ENCODE results near the gene MICAL3. TPM values are rescaled to one million over a fixed set of nuclear protein-coding genes. Genes with fewer than 3 reads are reported as not detected.

MICAL3 gene
- total and polyA plus RNA-seq, 9 of the 15 experiments (the other 6 are each of a cell fraction or from before 2014, with no cell fraction given): 0.53 to 32.1 (median 12.3) TPM

DNA sequence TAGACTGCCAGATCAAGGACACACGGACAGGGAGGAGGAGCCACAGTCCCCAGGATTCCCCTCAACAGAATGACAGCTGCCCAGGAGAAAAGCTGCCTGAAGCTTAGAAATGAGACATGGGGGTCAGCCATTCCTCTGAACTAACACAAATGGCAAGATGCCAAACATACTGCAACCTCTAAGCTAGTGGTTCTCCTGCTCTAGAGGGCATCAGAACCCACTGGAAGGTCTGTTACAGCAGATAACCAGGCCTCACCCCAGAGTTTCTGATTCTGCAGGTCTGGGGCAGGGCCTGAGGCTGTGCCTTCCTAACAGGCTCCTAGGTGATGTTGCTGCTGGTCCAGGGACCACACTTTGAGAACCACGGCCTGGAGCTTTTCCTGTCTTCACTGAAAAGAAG is 221.5 kb downstream of the MICAL3 start (continued):
- TF ChIP-seq TCF15 (CRISPR knock-in tag; IDR thresholded peaks at IDR 0.05) (no peak), THRA (IDR thresholded peaks at IDR 0.05) (no peak), DDX20 (tag; IDR thresholded peaks at IDR 0.05; ENCODE audit: low read depth) (no peak), ZNF589 (CRISPR knock-in tag; IDR thresholded peaks at IDR 0.05; ENCODE audit: low read depth) (no peak)
- TF ChIP-seq, protein P1, sequence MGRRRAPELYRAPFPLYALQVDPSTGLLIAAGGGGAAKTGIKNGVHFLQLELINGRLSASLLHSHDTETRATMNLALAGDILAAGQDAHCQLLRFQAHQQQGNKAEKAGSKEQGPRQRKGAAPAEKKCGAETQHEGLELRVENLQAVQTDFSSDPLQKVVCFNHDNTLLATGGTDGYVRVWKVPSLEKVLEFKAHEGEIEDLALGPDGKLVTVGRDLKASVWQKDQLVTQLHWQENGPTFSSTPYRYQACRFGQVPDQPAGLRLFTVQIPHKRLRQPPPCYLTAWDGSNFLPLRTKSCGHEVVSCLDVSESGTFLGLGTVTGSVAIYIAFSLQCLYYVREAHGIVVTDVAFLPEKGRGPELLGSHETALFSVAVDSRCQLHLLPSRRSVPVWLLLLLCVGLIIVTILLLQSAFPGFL (CRISPR knock-in tag; IDR thresholded peaks at IDR 0.05): no peak

GRCh38 chr22:17802411-17802810 is 221.9 kb downstream of the MICAL3 start:
- H3K9ac ChIP-seq (ENCODE audit: insufficient read depth in 1 of 2, low read depth in 2 of 2, low read length in 2 of 2): no peak overlapping the region; a peak in 1 of 4 replicates
- peak in 2 of 4 experiments; percentile 52 to 59 for DNase-seq (ENCODE audit: extremely low read depth in 1 of 4, low spot score in 3 of 4)
- CTCF ChIA-PET (ENCODE audit: low intra/inter-chr PET ratio): no interaction called here
- no peaks in the 10 kb centered on the region for H3K9me3 ChIP-seq (replicated peaks; ENCODE audit: control insufficient read depth, insufficient read depth, low read depth, low read length)
- no peak overlapping the region for H2AFZ ChIP-seq (ENCODE audit: low read depth, low read length)
- H3K36me3 ChIP-seq (ENCODE audit: control insufficient read depth, insufficient read depth, low read length): peaks cover 17% of the 10 kb centered on the region; the same call in 2 of the 3 replicates
- no peak overlapping the region for H3K4me2 ChIP-seq (ENCODE audit: insufficient read depth, low read length)
- H3K9me1 ChIP-seq (ENCODE audit: control insufficient read depth, insufficient read depth, low read length): no peaks in the 10 kb centered on the region
- peak; percentile 32 for ATAC-seq
- H3K79me2 ChIP-seq (ENCODE audit: control insufficient read depth, insufficient read depth, low read length): no peaks in the 10 kb centered on the region
- FAIRE-seq: no peak
- no peaks in the 10 kb centered on the region for H3K27me3 ChIP-seq (ENCODE audit: control insufficient read depth in 2 of 2, insufficient read depth in 2 of 2, low read length in 2 of 2)
- peaks cover 3 to 4% of the 10 kb centered on the region in 2 experiments; a peak in 2 of 5 replicates for H3K4me1 ChIP-seq (replicated peaks in 1 of 2; ENCODE audit: control insufficient read depth in 2 of 2, insufficient read depth in 2 of 2, low read length in 2 of 2)
- intact Hi-C loops (cut with micrococcal nuclease): no loop called here
- H3K4me3 ChIP-seq: no peak overlapping the region
- H3K27ac ChIP-seq (ENCODE audit: extremely low read depth, low read depth, low read length): no peak overlapping the region
- BruUV-seq (replicated peaks): no TSS peak
- POLR2A ChIA-PET: interaction anchor here (0.7 kb wide), 1 partner anchor 11 kb away, joined by 3 read pairs; no protein-coding TSS in a partner anchor
- in situ Hi-C loops (cut with MboI): no loop called here
- no peaks in the 10 kb centered on the region for H4K20me1 ChIP-seq (replicated peaks; ENCODE audit: control insufficient read depth, insufficient read depth, low read length)
- 45% methylated on average over 9 of the region's 10 CpGs for WGBS (ENCODE audit: insufficient coverage, low coverage, missing lambda C conversion rate)
- no peak for TF ChIP-seq SMARCB1 (IDR thresholded peaks at IDR 0.05; ENCODE audit: insufficient read length, low read depth)
- no peak for TF ChIP-seq MAFG (tag; conservative IDR thresholded peaks at IDR 0.05)
- TF ChIP-seq HDGF (IDR thresholded peaks at IDR 0.05): no peak
- TF ChIP-seq, protein P2, sequence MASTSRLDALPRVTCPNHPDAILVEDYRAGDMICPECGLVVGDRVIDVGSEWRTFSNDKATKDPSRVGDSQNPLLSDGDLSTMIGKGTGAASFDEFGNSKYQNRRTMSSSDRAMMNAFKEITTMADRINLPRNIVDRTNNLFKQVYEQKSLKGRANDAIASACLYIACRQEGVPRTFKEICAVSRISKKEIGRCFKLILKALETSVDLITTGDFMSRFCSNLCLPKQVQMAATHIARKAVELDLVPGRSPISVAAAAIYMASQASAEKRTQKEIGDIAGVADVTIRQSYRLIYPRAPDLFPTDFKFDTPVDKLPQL (IDR thresholded peaks at IDR 0.05; ENCODE audit: extremely low read depth, insufficient read length): no peak
- TF ChIP-seq RCOR1 (IDR thresholded peaks at IDR 0.05; ENCODE audit: borderline replicate concordance in 1 of 2, low read depth in 2 of 2, low read length in 2 of 2): no peak
- TF ChIP-seq ZBTB9 (CRISPR knock-in tag; IDR thresholded peaks at IDR 0.05): no peak
- no peak for TF ChIP-seq ZNF77 (CRISPR knock-in tag; IDR thresholded peaks at IDR 0.05)
- TF ChIP-seq KDM2B (CRISPR knock-in tag; IDR thresholded peaks at IDR 0.05): no peak
- TF ChIP-seq ZNF75A (CRISPR knock-in tag; IDR thresholded peaks at IDR 0.05): no peak
- no peak for TF ChIP-seq ZNF830 (CRISPR knock-in tag; IDR thresholded peaks at IDR 0.05)
- no peak for TF ChIP-seq BRD9 (IDR thresholded peaks at IDR 0.05; ENCODE audit: low read depth, partially characterized antibody)
- no peak for TF ChIP-seq HEY1 (CRISPR knock-in tag; IDR thresholded peaks at IDR 0.05; ENCODE audit: borderline replicate concordance)
- TF ChIP-seq HMG20A (CRISPR knock-in tag; conservative IDR thresholded peaks at IDR 0.05): no peak

All from K562 (cell line).